ENCODE results near the gene PWWP2B. TPM values are rescaled to one million over a fixed set of nuclear protein-coding genes. Genes with fewer than 3 reads are reported as not detected.

PWWP2B gene
- total and polyA plus RNA-seq, 9 of the 15 experiments (the other 6 are each of a cell fraction or from before 2014, with no cell fraction given), result 0.07 to 9.2 (median 1.6) TPM; not detected in 1

GRCh38 chr10:132362151-132362611 lies 34.8 kb upstream of the PWWP2B start (continued):
- no peak for TF ChIP-seq SMARCB1 (IDR thresholded peaks at IDR 0.05; ENCODE audit: insufficient read length, low read depth)
- no peak for TF ChIP-seq CTBP1 (IDR thresholded peaks at IDR 0.05; ENCODE audit: borderline replicate concordance)
- no peak for TF ChIP-seq BCLAF1 (IDR thresholded peaks at IDR 0.05; ENCODE audit: borderline replicate concordance in 1 of 2, control insufficient read depth in 1 of 2, low read depth in 2 of 2, low read length in 1 of 2)
- TF ChIP-seq JUND (IDR thresholded peaks at IDR 0.05; ENCODE audit: borderline replicate concordance, low read depth, low read length), result no peak
- no peak for TF ChIP-seq JUND (tag; IDR thresholded peaks at IDR 0.05; ENCODE audit: borderline replicate concordance, low read depth, low read length)

- intact Hi-C loops (cut with micrococcal nuclease) (no loop called here), in situ Hi-C loops (cut with MboI) (no loop called here)
- POLR2A ChIA-PET, result interaction anchor here (0.9 kb wide), 1 partner anchor 33 kb away, joined by 3 read pairs; no protein-coding TSS in a partner anchor
- Histone ChIP-seq H2AFZ (ENCODE audit: low read depth, low read length) (no peak overlapping the region), H3K9ac (ENCODE audit: insufficient read depth in 1 of 2, low read depth in 2 of 2, low read length in 2 of 2) (no peak overlapping the region), H3K4me2 (ENCODE audit: insufficient read depth, low read length) (no peak overlapping the region), H3K27me3 (ENCODE audit: control insufficient read depth in 2 of 2, insufficient read depth in 2 of 2, low read length in 2 of 2) (peaks cover 4 to 10% of the 10 kb centered on the region in 2 experiments; a peak in 1 of 5 replicates), H3K9me3 (replicated peaks; ENCODE audit: control insufficient read depth, insufficient read depth, low read depth, low read length) (no peaks in the 10 kb centered on the region; the same call in 1 of the 2 replicates), H3K4me1 (replicated peaks in 1 of 2; ENCODE audit: control insufficient read depth in 2 of 2, insufficient read depth in 2 of 2, low read length in 2 of 2) (peaks cover 0 to 13% of the 10 kb centered on the region in 2 experiments; a peak in 1 of 5 replicates), H3K27ac (ENCODE audit: extremely low read depth, low read depth, low read length) (no peak overlapping the region), H3K9me1 (ENCODE audit: control insufficient read depth, insufficient read depth, low read length) (no peaks in the 10 kb centered on the region), H3K4me3 (no peak overlapping the region), H3K79me2 (ENCODE audit: control insufficient read depth, insufficient read depth, low read length) (no peaks in the 10 kb centered on the region), H3K36me3 (ENCODE audit: control insufficient read depth, insufficient read depth, low read length) (no peaks in the 10 kb centered on the region), H4K20me1 (replicated peaks; ENCODE audit: control insufficient read depth, insufficient read depth, low read length) (no peaks in the 10 kb centered on the region)
- 0 out of 6 replicates have a peak, but pooled peaks of 1 of the 3 experiments have one; percentile 3 for TF ChIP-seq CTCF (IDR thresholded peaks at IDR 0.05 in 2 of 3, conservative IDR thresholded peaks at IDR 0.05 in 1 of 3; ENCODE audit: insufficient read depth in 2 of 3, low read depth in 1 of 3, low read length in 3 of 3)
- TF ChIP-seq ZNF316 (IDR thresholded peaks at IDR 0.05), result no peak
- FAIRE-seq (no peak), DNase-seq (ENCODE audit: extremely low read depth in 1 of 4, low spot score in 3 of 4) (no peak), ATAC-seq (no peak)
- 9% methylated on average over 9 of the region's 15 CpGs for WGBS (ENCODE audit: insufficient coverage, low coverage, missing lambda C conversion rate)
- no TSS peak for BruUV-seq (replicated peaks)
- CTCF ChIA-PET (ENCODE audit: low intra/inter-chr PET ratio), result interaction anchor here (0.5 kb wide), 1 partner anchor 257 kb away, joined by 3 read pairs; no protein-coding TSS in a partner anchor
These were observed 33.6 kb upstream of the PWWP2B start for GRCh38 chr10:132363376-132363775.

Measured in K562 (cell line).